CD4-positive, alpha-beta T cell (primary cell): Measurements from ENCODE around the gene INSYN2A. TPM values are rescaled to one million over a fixed set of nuclear protein-coding genes. Genes with fewer than 3 reads are reported as not detected.

Source experiments
- ATAC-seq: fragments of 200-7000 bp; cut with Tn5 transposase; one replicate; pipeline ENCODE4 v1.10.0; 2022; ENCODE audit warnings: mild to moderate bottlenecking; ENCODE audit not compliant: poor library complexity
- CTCF ChIA-PET: fragments of 350-600 bp; sonication (Branson Sonifier 250); formaldehyde crosslinking; loops from one replicate; lab custom pipeline; 2021; ENCODE audit warnings: antibody characterized with exemption, inconsistent platforms; lab: Charles Lee
- POLR2A ChIA-PET: fragments of 350-600 bp; sonication (Branson Sonifier 250); formaldehyde crosslinking; loops from one replicate; lab custom pipeline; 2021; ENCODE audit warnings: antibody characterized with exemption, inconsistent platforms; lab: Charles Lee
- DNase-seq, 14 experiments: peaks; one replicate each; pipeline ENCODE4 v3.0.0-alpha.2; 2013 to 2020; ENCODE audit warnings: mixed read lengths in 2 of 14
- H3K27ac ChIP-seq, 2 donors: one replicate each; pipeline versions ENCODE4 v1.5.1 to v1.7.0; 2013; ENCODE audit warnings: low read length in 2 of 2, low read depth in 1 of 2, mild to moderate bottlenecking in 1 of 2
- H3K27me3 ChIP-seq, 2 experiments: 1 replicate in 1 of 2; 2 replicates in 1 of 2; pipeline versions ENCODE4 v1.6.1 to v1.7.0; 2013; ENCODE audit warnings: low read length in 2 of 2, control low read depth in 1 of 2, mild to moderate bottlenecking in 1 of 2, moderate library complexity in 1 of 2; ENCODE audit not compliant: insufficient read depth in 2 of 2, control insufficient read depth in 1 of 2
- H3K36me3 ChIP-seq: one replicate; pipeline ENCODE4 v1.6.1; 2013; ENCODE audit warnings: low read length, control low read depth; ENCODE audit not compliant: insufficient read depth
- H3K4me1 ChIP-seq: one replicate; pipeline ENCODE4 v1.6.1; 2013; ENCODE audit warnings: low read length, control low read depth; ENCODE audit not compliant: insufficient read depth
- H3K4me3 ChIP-seq: one replicate; pipeline ENCODE4 v1.5.1; 2013; ENCODE audit warnings: mild to moderate bottlenecking, low read length, moderate library complexity
- H3K9me3 ChIP-seq, 2 experiments: 1 replicate in 1 of 2; 2 replicates in 1 of 2; pipeline versions ENCODE4 v1.6.1 to v1.7.0; 2013; ENCODE audit warnings: low read length in 2 of 2, mild to moderate bottlenecking in 2 of 2, control low read depth in 1 of 2, moderate library complexity in 1 of 2; ENCODE audit not compliant: control insufficient read depth in 1 of 2, insufficient read depth in 1 of 2
- H3K27ac Mint-ChIP-seq: one replicate; pipeline ENCODE4 v1.8.0; 2020; ENCODE audit warnings: mixed read lengths
- H3K27me3 Mint-ChIP-seq: one replicate; pipeline ENCODE4 v1.8.0; 2021; ENCODE audit warnings: mixed read lengths
- H3K36me3 Mint-ChIP-seq: one replicate; pipeline ENCODE4 v1.8.0; 2021; ENCODE audit warnings: low read depth, mixed read lengths
- H3K4me1 Mint-ChIP-seq: one replicate; pipeline ENCODE4 v1.8.0; 2021; ENCODE audit warnings: low read depth, mixed read lengths
- H3K4me3 Mint-ChIP-seq: one replicate; pipeline ENCODE4 v1.8.0; 2020; ENCODE audit warnings: mild to moderate bottlenecking, mixed read lengths
- H3K9me3 Mint-ChIP-seq: one replicate; pipeline ENCODE4 v1.8.0; 2020; ENCODE audit warnings: mixed read lengths
- intact Hi-C, 2 experiments: fragments of 100-400 bp; cut with DNase I in 1 of 2; cut with micrococcal nuclease in 1 of 2; formaldehyde crosslinking; loops; one replicate each; pipeline versions ENCODE4 v1.15.1 to v1.9.0; 2023 to 2025; cut with DNase I, micrococcal nuclease
- total RNA-seq, 174 experiments: library from RNA in 2 of 174; stranded (reverse) in 2 of 174; gene quantifications; one replicate each; pipeline ENCODE4 v1.2.3 and lab custom pipeline; 2021 to 2026
- TF ChIP-seq, protein P1 (sequence below): fragments of 200-600 bp; IDR thresholded peaks from one replicate; pipeline ENCODE4 v1.8.0; 2022; ENCODE audit warnings: antibody characterized with exemption, mild to moderate bottlenecking

The INSYN2A gene
- total RNA-seq, 2 experiments from 2014 or later = not detected

DNA sequence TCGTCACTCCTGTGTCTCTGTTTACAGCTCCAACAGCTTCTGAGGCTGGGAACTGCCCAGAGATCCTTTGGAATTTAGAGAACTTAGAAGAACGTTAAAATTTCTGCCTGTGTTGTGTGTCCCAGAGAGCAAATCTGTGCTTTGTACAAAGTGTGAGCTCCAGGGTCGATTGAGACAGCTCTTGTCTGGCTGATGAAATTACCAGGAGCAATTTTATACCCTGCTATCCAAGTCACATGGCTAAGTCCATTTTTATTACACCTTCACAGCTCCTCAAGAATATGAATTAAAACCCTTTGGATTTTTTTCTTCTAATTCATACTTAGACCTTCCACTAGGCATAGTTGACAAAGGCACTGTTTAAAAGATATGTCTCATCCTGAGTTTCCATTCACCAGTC is 46.5 kb upstream of the INSYN2A start:
- TF ChIP-seq, protein P1, sequence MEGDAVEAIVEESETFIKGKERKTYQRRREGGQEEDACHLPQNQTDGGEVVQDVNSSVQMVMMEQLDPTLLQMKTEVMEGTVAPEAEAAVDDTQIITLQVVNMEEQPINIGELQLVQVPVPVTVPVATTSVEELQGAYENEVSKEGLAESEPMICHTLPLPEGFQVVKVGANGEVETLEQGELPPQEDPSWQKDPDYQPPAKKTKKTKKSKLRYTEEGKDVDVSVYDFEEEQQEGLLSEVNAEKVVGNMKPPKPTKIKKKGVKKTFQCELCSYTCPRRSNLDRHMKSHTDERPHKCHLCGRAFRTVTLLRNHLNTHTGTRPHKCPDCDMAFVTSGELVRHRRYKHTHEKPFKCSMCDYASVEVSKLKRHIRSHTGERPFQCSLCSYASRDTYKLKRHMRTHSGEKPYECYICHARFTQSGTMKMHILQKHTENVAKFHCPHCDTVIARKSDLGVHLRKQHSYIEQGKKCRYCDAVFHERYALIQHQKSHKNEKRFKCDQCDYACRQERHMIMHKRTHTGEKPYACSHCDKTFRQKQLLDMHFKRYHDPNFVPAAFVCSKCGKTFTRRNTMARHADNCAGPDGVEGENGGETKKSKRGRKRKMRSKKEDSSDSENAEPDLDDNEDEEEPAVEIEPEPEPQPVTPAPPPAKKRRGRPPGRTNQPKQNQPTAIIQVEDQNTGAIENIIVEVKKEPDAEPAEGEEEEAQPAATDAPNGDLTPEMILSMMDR = no peak
- ChIA-PET POLR2A (no interaction called here), CTCF (no interaction called here)
- no peaks in the 10 kb centered on the region for H3K36me3 Mint-ChIP-seq
- Histone ChIP-seq H3K9me3 (no peaks in the 10 kb centered on the region), H3K4me1 (no peaks in the 10 kb centered on the region), H3K36me3 (no peaks in the 10 kb centered on the region), H3K4me3 (no peak overlapping the region), H3K27ac (no peak overlapping the region), H3K27me3 (no peaks in the 10 kb centered on the region)
- DNase-seq (no peak), ATAC-seq (no peak)
- no peaks in the 10 kb centered on the region for H3K4me1 Mint-ChIP-seq
- peaks cover 14% of the 10 kb centered on the region for H3K27me3 Mint-ChIP-seq
- intact Hi-C loops = loop anchor here (5.0 to 10.0 kb wide), 3 partner anchors 334 to 612 kb away; no protein-coding TSS in a partner anchor
- no peak overlapping the region for H3K4me3 Mint-ChIP-seq
- no peaks in the 10 kb centered on the region for H3K9me3 Mint-ChIP-seq
- H3K27ac Mint-ChIP-seq = no peak overlapping the region

DNA sequence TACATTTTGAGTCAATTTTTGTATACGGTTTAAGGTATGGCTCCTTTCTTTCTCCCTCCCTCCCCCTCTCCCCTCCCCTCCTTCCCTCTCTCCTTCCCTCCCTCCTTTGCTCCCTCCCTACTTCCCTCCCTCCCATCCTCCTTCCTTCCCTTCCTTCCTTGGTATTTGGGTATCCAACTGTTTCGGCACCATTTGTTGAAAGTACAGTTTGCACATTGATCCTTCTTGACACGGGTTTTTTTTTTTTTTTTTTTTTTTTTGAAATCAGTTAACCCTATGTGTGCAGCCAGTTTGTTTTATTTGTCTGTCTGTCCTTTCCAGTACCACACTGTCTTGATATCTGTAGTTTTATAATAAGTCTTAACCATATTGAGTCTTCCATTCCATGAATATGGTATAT is 39.9 kb upstream of the INSYN2A start:
- H3K4me3 ChIP-seq = no peak overlapping the region
- no peaks in the 10 kb centered on the region for H3K27me3 ChIP-seq
- Mint-ChIP-seq H3K4me3 (no peak overlapping the region), H3K4me1 (no peaks in the 10 kb centered on the region), H3K9me3 (no peaks in the 10 kb centered on the region), H3K27me3 (peaks cover 5% of the 10 kb centered on the region), H3K36me3 (no peaks in the 10 kb centered on the region), H3K27ac (no peak overlapping the region)
- ChIA-PET CTCF (no interaction called here), POLR2A (no interaction called here)
- intact Hi-C loops = no loop called here
- H3K4me1 ChIP-seq = no peaks in the 10 kb centered on the region
- DNase-seq (no peak), ATAC-seq (no peak)
- no peaks in the 10 kb centered on the region for H3K36me3 ChIP-seq
- no peak overlapping the region for H3K27ac ChIP-seq
- no peaks in the 10 kb centered on the region for H3K9me3 ChIP-seq
- TF ChIP-seq, protein P1 = no peak

DNA sequence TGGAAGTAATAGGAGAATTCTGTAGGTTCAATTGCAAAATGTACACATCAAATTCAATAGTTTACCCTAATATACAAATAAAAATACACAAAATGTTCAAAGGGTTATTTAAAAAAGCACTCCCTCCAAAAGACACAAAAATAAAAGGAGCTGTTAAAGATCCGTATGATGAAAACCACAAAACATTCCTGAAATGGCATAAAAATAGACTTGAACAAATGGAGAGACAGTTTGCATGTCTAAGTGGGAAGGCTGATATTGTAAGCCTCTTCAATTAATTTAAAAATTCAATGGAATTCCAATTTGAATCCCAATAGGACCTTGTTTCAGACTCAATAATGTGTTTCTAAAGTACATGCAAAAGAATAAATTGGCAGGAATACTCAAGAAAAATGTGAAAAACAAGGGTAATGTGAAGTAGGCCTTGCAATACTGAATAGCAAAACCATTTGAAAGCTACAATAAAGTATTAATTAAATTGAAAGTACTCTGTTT is 38.0 kb upstream of the INSYN2A start:
- ATAC-seq (no peak), DNase-seq (no peak)
- intact Hi-C loops = no loop called here
- Histone ChIP-seq H3K27me3 (no peaks in the 10 kb centered on the region), H3K27ac (no peak overlapping the region), H3K4me3 (no peak overlapping the region), H3K4me1 (no peaks in the 10 kb centered on the region), H3K9me3 (no peaks in the 10 kb centered on the region), H3K36me3 (no peaks in the 10 kb centered on the region)
- Mint-ChIP-seq H3K4me3 (no peak overlapping the region), H3K36me3 (no peaks in the 10 kb centered on the region), H3K4me1 (no peaks in the 10 kb centered on the region), H3K9me3 (no peaks in the 10 kb centered on the region), H3K27me3 (peaks cover 5% of the 10 kb centered on the region), H3K27ac (no peak overlapping the region)
- ChIA-PET POLR2A (no interaction called here), CTCF (no interaction called here)
- TF ChIP-seq, protein P1 = no peak
